ENCODE measurements around the gene FYB2. TPM values are rescaled to one million over a fixed set of nuclear protein-coding genes. Genes with fewer than 3 reads are reported as not detected.

FYB2 gene
- total RNA-seq, 1 donor from 2014 or later: 1.3 TPM

DNA sequence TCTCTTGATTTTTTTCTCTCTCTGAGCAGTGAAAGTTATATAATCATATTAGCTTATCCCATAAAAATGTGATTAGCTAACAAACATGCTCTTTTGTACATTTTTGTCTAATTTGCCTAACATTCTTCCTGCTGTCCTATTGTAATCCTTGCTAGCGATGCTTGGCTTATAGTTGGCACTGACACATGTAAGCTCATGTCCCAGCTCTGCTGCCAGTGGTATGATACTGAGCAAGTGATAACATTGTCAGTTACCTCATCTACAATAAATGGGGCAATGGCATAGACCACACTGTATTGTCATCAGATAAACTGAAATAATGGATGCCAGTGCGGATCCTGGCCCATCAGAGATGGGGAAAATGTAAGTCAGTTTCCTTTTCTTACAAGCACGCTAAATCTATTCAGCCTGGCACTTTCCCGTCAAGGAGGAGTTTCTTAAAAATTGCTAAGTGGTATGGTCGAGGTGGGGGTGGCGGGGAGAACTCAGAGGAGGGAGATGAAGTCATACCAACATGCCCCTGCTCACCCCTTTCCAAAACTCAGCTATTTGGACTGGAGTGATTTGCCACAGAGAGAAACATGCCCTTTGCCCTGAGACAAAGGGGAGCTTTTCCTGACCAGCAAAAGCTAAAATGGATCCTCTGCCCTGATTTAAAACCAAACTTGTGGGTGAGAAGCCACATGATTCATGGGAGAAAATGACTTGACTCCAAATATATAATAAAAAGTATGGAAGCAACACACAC is 1.3 kb downstream of the FYB2 start:
- Mint-ChIP-seq H3K27ac (no peak overlapping the region), H3K4me1 (ENCODE audit: unreplicated experiment) (peaks cover 37% of the 10 kb centered on the region), H3K4me3 (peak overlapping the region; percentile 18), H3K27me3 (peaks cover 3% of the 10 kb centered on the region), H3K36me3 (no peaks in the 10 kb centered on the region), H3K9me3 (peaks cover 5% of the 10 kb centered on the region)
- TF ChIP-seq, protein P1, sequence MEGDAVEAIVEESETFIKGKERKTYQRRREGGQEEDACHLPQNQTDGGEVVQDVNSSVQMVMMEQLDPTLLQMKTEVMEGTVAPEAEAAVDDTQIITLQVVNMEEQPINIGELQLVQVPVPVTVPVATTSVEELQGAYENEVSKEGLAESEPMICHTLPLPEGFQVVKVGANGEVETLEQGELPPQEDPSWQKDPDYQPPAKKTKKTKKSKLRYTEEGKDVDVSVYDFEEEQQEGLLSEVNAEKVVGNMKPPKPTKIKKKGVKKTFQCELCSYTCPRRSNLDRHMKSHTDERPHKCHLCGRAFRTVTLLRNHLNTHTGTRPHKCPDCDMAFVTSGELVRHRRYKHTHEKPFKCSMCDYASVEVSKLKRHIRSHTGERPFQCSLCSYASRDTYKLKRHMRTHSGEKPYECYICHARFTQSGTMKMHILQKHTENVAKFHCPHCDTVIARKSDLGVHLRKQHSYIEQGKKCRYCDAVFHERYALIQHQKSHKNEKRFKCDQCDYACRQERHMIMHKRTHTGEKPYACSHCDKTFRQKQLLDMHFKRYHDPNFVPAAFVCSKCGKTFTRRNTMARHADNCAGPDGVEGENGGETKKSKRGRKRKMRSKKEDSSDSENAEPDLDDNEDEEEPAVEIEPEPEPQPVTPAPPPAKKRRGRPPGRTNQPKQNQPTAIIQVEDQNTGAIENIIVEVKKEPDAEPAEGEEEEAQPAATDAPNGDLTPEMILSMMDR (conservative IDR thresholded peaks at IDR 0.05): no peak
- no peak for DNase-seq (ENCODE audit: extremely low spot score, unreplicated experiment)

DNA sequence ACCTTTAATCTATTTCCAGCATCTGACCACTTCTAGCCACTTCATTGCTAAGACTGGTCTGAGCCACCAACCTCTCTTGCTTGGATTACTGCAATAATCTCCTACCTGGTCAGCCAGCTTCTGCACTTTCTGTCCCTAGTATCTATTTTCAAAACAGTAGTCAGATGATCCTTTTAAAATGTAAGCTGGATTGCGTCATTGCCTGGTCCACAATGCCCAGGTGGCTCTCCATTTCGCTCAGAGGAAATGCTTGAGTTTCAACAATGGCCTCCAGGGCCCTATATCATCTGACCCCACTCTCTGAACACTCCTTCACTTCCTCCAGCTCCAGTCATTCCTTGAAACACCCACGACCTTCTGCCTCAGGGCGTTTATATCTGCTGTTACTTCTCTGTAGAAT is 2.3 kb downstream of the FYB2 start:
- Mint-ChIP-seq H3K9me3 (peaks cover 5% of the 10 kb centered on the region), H3K4me3 (no peak overlapping the region)
- TF ChIP-seq, protein P1 (conservative IDR thresholded peaks at IDR 0.05): no peak

DNA sequence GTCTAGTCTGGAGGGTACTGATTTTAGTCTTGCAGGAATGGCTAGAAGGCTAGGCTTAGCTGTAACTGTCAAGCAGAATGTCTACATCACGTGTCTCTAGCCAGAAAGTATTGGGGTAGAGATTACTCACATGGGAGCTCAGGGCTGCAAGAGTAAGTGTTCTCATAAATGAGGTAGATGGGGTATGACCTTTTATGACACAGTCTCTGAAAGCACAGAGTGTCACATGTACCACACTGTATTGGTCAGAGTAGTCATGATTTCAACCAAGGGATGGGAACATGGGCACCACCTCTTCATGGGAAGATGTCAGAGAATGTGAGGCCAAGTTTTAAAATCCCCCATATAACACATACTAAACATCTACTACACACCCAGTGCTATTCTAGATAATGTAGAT is 2.9 kb downstream of the FYB2 start:
- H3K27me3 Mint-ChIP-seq: peaks cover 3% of the 10 kb centered on the region
- H3K27ac Mint-ChIP-seq: no peak overlapping the region
- peaks cover 43% of the 10 kb centered on the region for H3K4me1 Mint-ChIP-seq (ENCODE audit: unreplicated experiment)
- H3K4me3 Mint-ChIP-seq: no peak overlapping the region
- TF ChIP-seq, protein P1 (conservative IDR thresholded peaks at IDR 0.05): no peak
- DNase-seq (ENCODE audit: extremely low spot score, unreplicated experiment): no peak
- H3K9me3 Mint-ChIP-seq: peaks cover 5% of the 10 kb centered on the region
- no peaks in the 10 kb centered on the region for H3K36me3 Mint-ChIP-seq

More for the DNA sequence above, 2.3 kb downstream of the FYB2 start:
- Mint-ChIP-seq H3K36me3 (no peaks in the 10 kb centered on the region), H3K27me3 (peaks cover 3% of the 10 kb centered on the region), H3K4me1 (ENCODE audit: unreplicated experiment) (peaks cover 45% of the 10 kb centered on the region), H3K27ac (no peak overlapping the region)
- DNase-seq (ENCODE audit: extremely low spot score, unreplicated experiment): no peak

DNA sequence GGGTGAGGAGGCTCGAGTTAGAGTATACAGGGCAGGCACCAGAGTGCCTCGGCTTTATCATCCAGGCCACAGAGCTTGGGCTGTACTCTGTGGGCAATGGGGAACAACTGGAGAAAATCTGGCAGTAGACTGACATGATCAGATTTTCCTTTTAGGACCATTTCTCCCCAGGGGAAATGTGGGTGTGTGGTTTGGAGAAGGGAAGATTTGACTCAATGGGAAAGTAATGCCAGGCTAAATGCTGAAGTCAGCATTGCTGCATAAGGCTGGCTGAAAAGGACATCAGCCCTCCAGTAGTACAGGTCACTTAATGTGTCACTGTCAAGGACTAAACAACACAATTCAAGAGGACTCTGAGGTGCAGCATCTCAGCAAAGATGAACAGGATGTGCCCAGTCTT is 5.0 kb downstream of the FYB2 start:
- no peaks in the 10 kb centered on the region for H3K36me3 Mint-ChIP-seq
- no peak overlapping the region for H3K27ac Mint-ChIP-seq
- H3K27me3 Mint-ChIP-seq: peaks cover 3% of the 10 kb centered on the region
- H3K4me1 Mint-ChIP-seq (ENCODE audit: unreplicated experiment): peaks cover 28% of the 10 kb centered on the region
- TF ChIP-seq, protein P1 (conservative IDR thresholded peaks at IDR 0.05): no peak
- no peak for DNase-seq (ENCODE audit: extremely low spot score, unreplicated experiment)
- peaks cover 5% of the 10 kb centered on the region for H3K9me3 Mint-ChIP-seq
- no peak overlapping the region for H3K4me3 Mint-ChIP-seq

DNA sequence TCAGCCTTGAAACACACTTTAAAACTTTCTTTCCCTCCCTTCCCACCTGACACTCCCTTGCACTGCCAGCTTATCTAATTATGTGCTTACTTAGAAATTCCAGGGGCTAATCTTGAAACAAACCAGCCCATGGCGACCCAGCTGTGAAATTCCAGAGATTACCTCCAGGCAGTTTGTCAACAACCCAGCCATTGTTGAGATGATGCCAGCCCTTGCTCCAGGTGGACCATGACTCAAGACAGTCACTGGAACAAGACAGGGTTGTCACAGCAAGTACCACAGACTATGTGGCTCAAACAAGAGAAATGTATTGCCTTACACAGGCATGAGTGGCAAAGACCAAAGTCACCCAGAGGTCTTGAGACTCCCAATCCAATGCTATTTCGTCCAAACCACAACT is 7.9 kb downstream of the FYB2 start:
- Mint-ChIP-seq H3K27ac (no peak overlapping the region), H3K27me3 (peaks cover 3% of the 10 kb centered on the region), H3K9me3 (peaks cover 5% of the 10 kb centered on the region), H3K36me3 (no peaks in the 10 kb centered on the region), H3K4me3 (no peak overlapping the region), H3K4me1 (ENCODE audit: unreplicated experiment) (peaks cover 14% of the 10 kb centered on the region)
- DNase-seq (ENCODE audit: extremely low spot score, unreplicated experiment): no peak
- TF ChIP-seq, protein P1 (conservative IDR thresholded peaks at IDR 0.05): no peak

All from type B pancreatic cell (in vitro differentiated cells).